ENCODE measurements around the gene VAMP7.
"Not testable (repeated sequence)": the region's sequence is repeated elsewhere in the genome, so short reads cannot be mapped to it uniquely, and the experiment has no call there.

Gene VAMP7

GRCh38 chrX:155881158-155881993 is at the start of gene VAMP7:
VAMP7 (plus strand) TSS chrX:155881345; CDS start chrX:155889467, 8,122 bp downstream.
- no peaks in the 10 kb centered on the region; the same call in 1 of the 2 replicates for H3K27me3 ChIP-seq (ENCODE audit: control insufficient read depth, insufficient read depth, low read length)
- no peaks in the 10 kb centered on the region for H3K36me3 ChIP-seq (ENCODE audit: control insufficient read depth, insufficient read depth, low read length)
- H3K9ac ChIP-seq (ENCODE audit: low read length), result peak within 1 kb of the TSS; percentile 66
- H3K4me1 ChIP-seq (ENCODE audit: control insufficient read depth, insufficient read depth, low read length), result no peaks in the 10 kb centered on the region
- H3K27ac ChIP-seq (ENCODE audit: low read depth, low read length), result no peak within 1 kb of the TSS
- peaks cover 5% of the 10 kb centered on the region; the same call in 1 of the 2 replicates for H3K9me3 ChIP-seq (ENCODE audit: control insufficient read depth, insufficient read depth, low read depth, low read length)
- peak within 1 kb of the TSS; percentile 92 for H3K4me3 ChIP-seq (ENCODE audit: low read depth, low read length)

- Histone ChIP-seq H3K4me3 (ENCODE audit: low read depth, low read length) (no peak overlapping the region), H3K27ac (ENCODE audit: low read depth, low read length) (no peak overlapping the region), H3K9me3 (ENCODE audit: control insufficient read depth, insufficient read depth, low read depth, low read length) (peaks cover 29% of the 10 kb centered on the region), H3K36me3 (ENCODE audit: control insufficient read depth, insufficient read depth, low read length) (no peaks in the 10 kb centered on the region), H3K9ac (ENCODE audit: low read length) (no peak overlapping the region), H3K4me1 (ENCODE audit: control insufficient read depth, insufficient read depth, low read length) (no peaks in the 10 kb centered on the region), H3K27me3 (ENCODE audit: control insufficient read depth, insufficient read depth, low read length) (no peaks in the 10 kb centered on the region)
Observed at GRCh38 chrX:155841232-155841631, 39.9 kb upstream of the VAMP7 start.

GRCh38 chrX:155851786-155852185 is 29.4 kb upstream of the VAMP7 start:
- H3K27me3 ChIP-seq (ENCODE audit: control insufficient read depth, insufficient read depth, low read length); H3K9ac ChIP-seq (ENCODE audit: low read length); H3K4me1 ChIP-seq (ENCODE audit: control insufficient read depth, insufficient read depth, low read length); H3K36me3 ChIP-seq (ENCODE audit: control insufficient read depth, insufficient read depth, low read length); H3K4me3 ChIP-seq (ENCODE audit: low read depth, low read length); H3K9me3 ChIP-seq (ENCODE audit: control insufficient read depth, insufficient read depth, low read depth, low read length); H3K27ac ChIP-seq (ENCODE audit: low read depth, low read length): not testable (repeated sequence)

- Histone ChIP-seq H3K9ac (ENCODE audit: low read length) (no peak overlapping the region), H3K27ac (ENCODE audit: low read depth, low read length) (no peak overlapping the region), H3K27me3 (ENCODE audit: control insufficient read depth, insufficient read depth, low read length) (no peaks in the 10 kb centered on the region; the same call in 1 of the 2 replicates), H3K36me3 (ENCODE audit: control insufficient read depth, insufficient read depth, low read length) (no peaks in the 10 kb centered on the region), H3K4me3 (ENCODE audit: low read depth, low read length) (no peak overlapping the region), H3K9me3 (ENCODE audit: control insufficient read depth, insufficient read depth, low read depth, low read length) (peaks cover 6% of the 10 kb centered on the region; the same call in 1 of the 2 replicates), H3K4me1 (ENCODE audit: control insufficient read depth, insufficient read depth, low read length) (no peaks in the 10 kb centered on the region)
Observed at GRCh38 chrX:155857561-155857960, 23.6 kb upstream of the VAMP7 start.

- Histone ChIP-seq H3K36me3 (ENCODE audit: control insufficient read depth, insufficient read depth, low read length) (no peaks in the 10 kb centered on the region), H3K9me3 (ENCODE audit: control insufficient read depth, insufficient read depth, low read depth, low read length) (peaks cover 37% of the 10 kb centered on the region), H3K9ac (ENCODE audit: low read length) (no peak overlapping the region), H3K4me3 (ENCODE audit: low read depth, low read length) (no peak overlapping the region), H3K27me3 (ENCODE audit: control insufficient read depth, insufficient read depth, low read length) (no peaks in the 10 kb centered on the region; the same call in 1 of the 2 replicates), H3K27ac (ENCODE audit: low read depth, low read length) (no peak overlapping the region), H3K4me1 (ENCODE audit: control insufficient read depth, insufficient read depth, low read length) (no peaks in the 10 kb centered on the region)
Observed at GRCh38 chrX:155864655-155865054, 16.5 kb upstream of the VAMP7 start.

GRCh38 chrX:155865193-155865592 is 16.0 kb upstream of the VAMP7 start:
- H3K27me3 ChIP-seq (ENCODE audit: control insufficient read depth, insufficient read depth, low read length), result no peaks in the 10 kb centered on the region; the same call in 1 of the 2 replicates
- no peak overlapping the region for H3K9ac ChIP-seq (ENCODE audit: low read length)
- no peak overlapping the region for H3K4me3 ChIP-seq (ENCODE audit: low read depth, low read length)
- peaks cover 40% of the 10 kb centered on the region for H3K9me3 ChIP-seq (ENCODE audit: control insufficient read depth, insufficient read depth, low read depth, low read length)
- no peaks in the 10 kb centered on the region for H3K4me1 ChIP-seq (ENCODE audit: control insufficient read depth, insufficient read depth, low read length)
- no peak overlapping the region for H3K27ac ChIP-seq (ENCODE audit: low read depth, low read length)
- H3K36me3 ChIP-seq (ENCODE audit: control insufficient read depth, insufficient read depth, low read length), result no peaks in the 10 kb centered on the region

- H3K27me3 ChIP-seq (ENCODE audit: control insufficient read depth, insufficient read depth, low read length), result no peaks in the 10 kb centered on the region
- peaks cover 36% of the 10 kb centered on the region for H3K9me3 ChIP-seq (ENCODE audit: control insufficient read depth, insufficient read depth, low read depth, low read length)
- no peak overlapping the region for H3K4me3 ChIP-seq (ENCODE audit: low read depth, low read length)
- H3K36me3 ChIP-seq (ENCODE audit: control insufficient read depth, insufficient read depth, low read length), result no peaks in the 10 kb centered on the region
- no peaks in the 10 kb centered on the region for H3K4me1 ChIP-seq (ENCODE audit: control insufficient read depth, insufficient read depth, low read length)
- no peak overlapping the region for H3K9ac ChIP-seq (ENCODE audit: low read length)
- no peak overlapping the region for H3K27ac ChIP-seq (ENCODE audit: low read depth, low read length)
Observed at GRCh38 chrX:155867821-155868220, 13.3 kb upstream of the VAMP7 start.

GRCh38 chrX:155870958-155871357 is 10.2 kb upstream of the VAMP7 start:
- Histone ChIP-seq H3K9ac (ENCODE audit: low read length) (no peak overlapping the region), H3K9me3 (ENCODE audit: control insufficient read depth, insufficient read depth, low read depth, low read length) (peaks cover 28% of the 10 kb centered on the region), H3K36me3 (ENCODE audit: control insufficient read depth, insufficient read depth, low read length) (no peaks in the 10 kb centered on the region), H3K27me3 (ENCODE audit: control insufficient read depth, insufficient read depth, low read length) (no peaks in the 10 kb centered on the region), H3K4me3 (ENCODE audit: low read depth, low read length) (no peak overlapping the region), H3K27ac (ENCODE audit: low read depth, low read length) (no peak overlapping the region), H3K4me1 (ENCODE audit: control insufficient read depth, insufficient read depth, low read length) (no peaks in the 10 kb centered on the region)

GRCh38 chrX:155871934-155872333 is 9.2 kb upstream of the VAMP7 start:
- H3K9me3 ChIP-seq (ENCODE audit: control insufficient read depth, insufficient read depth, low read depth, low read length), result peaks cover 20% of the 10 kb centered on the region

GRCh38 chrX:155873188-155873587 is 8.0 kb upstream of the VAMP7 start:
- H3K27me3 ChIP-seq (ENCODE audit: control insufficient read depth, insufficient read depth, low read length), result no peaks in the 10 kb centered on the region
- H3K9ac ChIP-seq (ENCODE audit: low read length), result no peak overlapping the region
- peaks cover 13% of the 10 kb centered on the region; the same call in 1 of the 2 replicates for H3K9me3 ChIP-seq (ENCODE audit: control insufficient read depth, insufficient read depth, low read depth, low read length)
- H3K36me3 ChIP-seq (ENCODE audit: control insufficient read depth, insufficient read depth, low read length), result no peaks in the 10 kb centered on the region
- H3K4me3 ChIP-seq (ENCODE audit: low read depth, low read length), result no peak overlapping the region
- H3K27ac ChIP-seq (ENCODE audit: low read depth, low read length), result no peak overlapping the region
- no peaks in the 10 kb centered on the region for H3K4me1 ChIP-seq (ENCODE audit: control insufficient read depth, insufficient read depth, low read length)

More at GRCh38 chrX:155871934-155872333, 9.2 kb upstream of the VAMP7 start:
- H3K36me3 ChIP-seq (ENCODE audit: control insufficient read depth, insufficient read depth, low read length), result no peaks in the 10 kb centered on the region
- no peak overlapping the region for H3K4me3 ChIP-seq (ENCODE audit: low read depth, low read length)
- H3K27me3 ChIP-seq (ENCODE audit: control insufficient read depth, insufficient read depth, low read length), result no peaks in the 10 kb centered on the region
- no peaks in the 10 kb centered on the region for H3K4me1 ChIP-seq (ENCODE audit: control insufficient read depth, insufficient read depth, low read length)
- H3K9ac ChIP-seq (ENCODE audit: low read length), result no peak overlapping the region
- no peak overlapping the region for H3K27ac ChIP-seq (ENCODE audit: low read depth, low read length)

GRCh38 chrX:155874571-155875244 is 6.4 kb upstream of the VAMP7 start:
- H3K27me3 ChIP-seq (ENCODE audit: control insufficient read depth, insufficient read depth, low read length), result no peaks in the 10 kb centered on the region; the same call in 1 of the 2 replicates
- H3K4me3 ChIP-seq (ENCODE audit: low read depth, low read length), result no peak overlapping the region
- no peaks in the 10 kb centered on the region for H3K4me1 ChIP-seq (ENCODE audit: control insufficient read depth, insufficient read depth, low read length)
- H3K9me3 ChIP-seq (ENCODE audit: control insufficient read depth, insufficient read depth, low read depth, low read length), result peaks cover 5% of the 10 kb centered on the region; the same call in 1 of the 2 replicates
- peak overlapping the region; percentile 13 for H3K9ac ChIP-seq (ENCODE audit: low read length)
- H3K36me3 ChIP-seq (ENCODE audit: control insufficient read depth, insufficient read depth, low read length), result no peaks in the 10 kb centered on the region
- H3K27ac ChIP-seq (ENCODE audit: low read depth, low read length), result no peak overlapping the region

Data from HUES6 (cell line).